IMR-90 (cell line): ENCODE measurements around the gene ZXDC. TPM values are rescaled to one million over a fixed set of nuclear protein-coding genes. Genes with fewer than 3 reads are reported as not detected.

Experiments
- ATAC-seq: fragments of 200-7000 bp; cut with Tn5 transposase; 2 replicates; pipeline ENCODE4 v1.9.1; 2020; ENCODE audit warnings: low read depth, mild to moderate bottlenecking, moderate library complexity
- BruUV-seq: library from RNA; stranded (reverse); fragments of 400-500 nt; replicated peaks from 2 replicates; lab custom pipeline; 2021; lab: Mats Ljungman, UMichigan
- CTCF ChIA-PET: fragments of 300-600 bp; formaldehyde crosslinking; extraction: SDS; loops from one replicate; lab custom pipeline; 2021; ENCODE audit warnings: antibody characterized with exemption; lab: Yijun Ruan, JAX
- POLR2A ChIA-PET: fragments of 300-600 bp; sonication (Branson Sonifier 250); formaldehyde crosslinking; loops from one replicate; lab custom pipeline; 2022; ENCODE audit warnings: antibody characterized with exemption; ENCODE audit not compliant: unreplicated experiment; lab: Charles Lee
- DNase-seq: peaks from one replicate; pipeline ENCODE4 v3.0.0; 2013
- H2AFZ ChIP-seq: replicated peaks from 2 replicates; pipeline ENCODE3; 2013; ENCODE audit warnings: low read length, mild to moderate bottlenecking; ENCODE audit not compliant: poor library complexity
- H2AK5ac ChIP-seq: 2 replicates; pipeline ENCODE4 v1.6.1; 2013; ENCODE audit warnings: low read depth, low read length, inconsistent platforms
- H2AK9ac ChIP-seq: replicated peaks from 2 replicates; pipeline ENCODE3; 2013; ENCODE audit warnings: mild to moderate bottlenecking, low read depth, low read length, moderate library complexity; ENCODE audit not compliant: poor library complexity
- H2BK120ac ChIP-seq: 2 replicates; pipeline ENCODE4 v1.6.1; 2013; ENCODE audit warnings: low read depth, low read length, inconsistent platforms
- H2BK15ac ChIP-seq: 3 replicates; pipeline ENCODE4 v1.6.1; 2013; ENCODE audit warnings: low read depth, low read length, inconsistent platforms
- H2BK20ac ChIP-seq: 2 replicates; pipeline ENCODE4 v1.6.1; 2013; ENCODE audit warnings: low read depth, mild to moderate bottlenecking, inconsistent platforms, low read length, moderate library complexity
- H2BK5ac ChIP-seq: 2 replicates; pipeline ENCODE4 v1.6.1; 2013; ENCODE audit warnings: mild to moderate bottlenecking, low read depth, low read length, inconsistent platforms; ENCODE audit not compliant: poor library complexity, severe bottlenecking
- H3K14ac ChIP-seq: replicated peaks from 2 replicates; pipeline ENCODE4 v1.6.1; 2013; ENCODE audit warnings: low read depth, low read length, inconsistent platforms
- H3K18ac ChIP-seq: 2 replicates; pipeline ENCODE4 v1.6.1; 2013; ENCODE audit warnings: low read depth, low read length, control low read depth
- H3K23ac ChIP-seq: 2 replicates; pipeline ENCODE4 v1.6.1; 2013; ENCODE audit warnings: low read depth, low read length, inconsistent platforms
- H3K27ac ChIP-seq: 2 replicates; pipeline ENCODE4 v1.5.1; 2013; ENCODE audit warnings: mild to moderate bottlenecking, control low read depth, low read length; ENCODE audit not compliant: insufficient read depth
- H3K27me3 ChIP-seq: 2 replicates; pipeline ENCODE4 v1.6.1; 2013; ENCODE audit warnings: low read length; ENCODE audit not compliant: control insufficient read depth, insufficient read depth
- H3K36me3 ChIP-seq: 2 replicates; pipeline ENCODE4 v1.6.1; 2013; ENCODE audit warnings: low read length, mixed read lengths; ENCODE audit not compliant: control insufficient read depth, insufficient read depth
- H3K4ac ChIP-seq: 2 replicates; pipeline ENCODE4 v1.6.1; 2013; ENCODE audit warnings: low read depth, low read length, inconsistent platforms
- H3K4me1 ChIP-seq: 2 replicates; pipeline ENCODE4 v1.6.1; 2013; ENCODE audit warnings: low read length, mixed read lengths; ENCODE audit not compliant: control insufficient read depth, insufficient read depth
- H3K4me2 ChIP-seq: 2 replicates; pipeline ENCODE4 v1.6.1; 2013; ENCODE audit warnings: low read depth, mild to moderate bottlenecking, control low read depth, low read length, moderate library complexity
- H3K4me3 ChIP-seq: 2 replicates; pipeline ENCODE4 v1.5.1; 2013; ENCODE audit warnings: low read depth, mild to moderate bottlenecking, control low read depth, low read length, moderate library complexity; ENCODE audit not compliant: insufficient read depth
- H3K56ac ChIP-seq: 2 replicates; pipeline ENCODE4 v1.6.1; 2013; ENCODE audit warnings: low read length, inconsistent platforms; ENCODE audit not compliant: insufficient read depth; ENCODE audit errors: extremely low read depth
- H3K79me1 ChIP-seq, 2 experiments: 2 replicates each; pipeline ENCODE4 v1.6.1; 2013; ENCODE audit warnings: low read length in 2 of 2, inconsistent platforms in 1 of 2, low read depth in 1 of 2
- H3K9ac ChIP-seq: 2 replicates; pipeline ENCODE4 v1.6.1; 2013; ENCODE audit warnings: low read depth, low read length, control low read depth
- H3K9me1 ChIP-seq: 2 replicates; pipeline ENCODE4 v1.6.1; 2013; ENCODE audit warnings: low read length, inconsistent platforms; ENCODE audit not compliant: insufficient read depth
- H3K9me3 ChIP-seq: 2 replicates; pipeline ENCODE4 v1.6.1; 2013; ENCODE audit warnings: low read length; ENCODE audit not compliant: control insufficient read depth, insufficient read depth
- H4K20me1 ChIP-seq: 2 replicates; pipeline ENCODE4 v1.6.1; 2013; ENCODE audit warnings: low read length, inconsistent platforms; ENCODE audit not compliant: insufficient read depth
- H4K5ac ChIP-seq: 2 replicates; pipeline ENCODE4 v1.6.1; 2013; ENCODE audit warnings: mild to moderate bottlenecking, low read depth, low read length, control low read depth
- H4K8ac ChIP-seq, 2 experiments: 2 replicates each; pipeline ENCODE4 v1.6.1; 2013; ENCODE audit warnings: low read depth in 2 of 2, low read length in 2 of 2, control low read depth in 1 of 2, inconsistent platforms in 1 of 2
- H4K91ac ChIP-seq: 2 replicates; pipeline ENCODE4 v1.6.1; 2013; ENCODE audit warnings: low read depth, low read length, inconsistent platforms; ENCODE audit not compliant: insufficient read depth
- MAFK ChIP-seq: IDR thresholded peaks from 2 replicates; pipeline ENCODE4 v1.6.1; 2012; ENCODE audit warnings: low read depth, low read length, improper control_type of control experiment
- WGBS, 2 experiments: methylation state at CpG; one replicate each; pipeline versions ENCODE4 v1.1.5 to v1.1.7; 2013; ENCODE audit warnings: missing lambda C conversion rate in 2 of 2; ENCODE audit not compliant: insufficient read length in 1 of 2; ENCODE audit errors: extremely low coverage in 2 of 2; 5-methylcytosine and 5-hydroxymethylcytosine counted together
- dilution Hi-C: fragments of 300-500 bp; cut with HindIII; formaldehyde crosslinking; loops from one replicate; pipeline ENCODE4 v1.14.3; 2018; ENCODE audit warnings: low sequenced_read_pairs; ENCODE audit not compliant: unreplicated experiment
- in situ Hi-C: fragments of 300-500 bp; cut with MboI; formaldehyde crosslinking; loops from 3 replicates; pipeline ENCODE4 v1.14.3; 2019; ENCODE audit warnings: low sequenced_read_pairs, inconsistent platforms, mixed read lengths
- intact Hi-C: fragments of 100-400 bp; cut with micrococcal nuclease; formaldehyde crosslinking; loops from 2 replicates; pipeline ENCODE4 v1.10.0; 2022
- polyA plus RNA-seq, 3 experiments: library from polyadenylated mRNA; depleted of rRNA; stranded (reverse); fragments of >200 nt; gene quantifications; 2 replicates each; pipeline ENCODE4 v1.2.3, GENCODE V29; 2012; ENCODE audit warnings: low replicate concordance in 1 of 3
- total RNA-seq: library from RNA; depleted of rRNA; stranded (reverse); fragments of >200 nt; gene quantifications from 2 replicates; pipeline ENCODE4 v1.2.3, GENCODE V29; 2012
- TF ChIP-seq, protein P1 (sequence below): conservative IDR thresholded peaks from 2 replicates; pipeline ENCODE4 v1.5.1; 2012; ENCODE audit warnings: mild to moderate bottlenecking, low read depth, low read length, improper control_type of control experiment

ZXDC gene
- total and polyA plus RNA-seq, 2 of the 4 experiments (the other 2 are of a cell fraction): 11.5 to 14.3 TPM

DNA sequence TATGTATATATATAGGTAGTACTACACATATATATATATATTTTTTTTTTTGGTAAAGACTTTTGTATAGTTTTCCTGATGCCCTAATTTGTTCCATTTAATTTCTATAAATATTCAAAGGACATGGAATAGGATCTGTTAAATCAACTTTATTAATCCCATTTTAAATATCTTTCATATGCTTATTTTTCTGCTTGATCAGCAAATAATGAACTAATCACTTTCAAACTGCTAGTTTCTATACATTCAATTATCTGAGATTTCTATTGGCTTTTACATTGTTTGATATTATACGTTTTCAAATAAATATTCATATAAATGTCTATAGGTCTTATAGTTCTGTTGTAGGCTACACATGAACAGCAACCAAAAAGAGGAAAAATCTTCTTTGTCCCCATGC lies 21.7 kb downstream of the ZXDC start:
- no CpG with 5 or more reads among the region's 1 CpG for WGBS, 2 experiments

More for the DNA sequence above, 21.7 kb downstream of the ZXDC start:
- intact Hi-C loops (no loop called here), dilution Hi-C loops (no loop called here), in situ Hi-C loops (no loop called here)
- H3K56ac ChIP-seq: no peak overlapping the region
- peaks cover 14% of the 10 kb centered on the region for H4K20me1 ChIP-seq
- CTCF ChIA-PET: interaction anchor here (1.0 kb wide), 1 partner anchor 17 kb away, joined by 4 read pairs; no protein-coding TSS in a partner anchor
- no peaks in the 10 kb centered on the region for H3K9me3 ChIP-seq
- no peak overlapping the region for H3K4ac ChIP-seq
- BruUV-seq: no TSS peak
- TF ChIP-seq, protein P1, sequence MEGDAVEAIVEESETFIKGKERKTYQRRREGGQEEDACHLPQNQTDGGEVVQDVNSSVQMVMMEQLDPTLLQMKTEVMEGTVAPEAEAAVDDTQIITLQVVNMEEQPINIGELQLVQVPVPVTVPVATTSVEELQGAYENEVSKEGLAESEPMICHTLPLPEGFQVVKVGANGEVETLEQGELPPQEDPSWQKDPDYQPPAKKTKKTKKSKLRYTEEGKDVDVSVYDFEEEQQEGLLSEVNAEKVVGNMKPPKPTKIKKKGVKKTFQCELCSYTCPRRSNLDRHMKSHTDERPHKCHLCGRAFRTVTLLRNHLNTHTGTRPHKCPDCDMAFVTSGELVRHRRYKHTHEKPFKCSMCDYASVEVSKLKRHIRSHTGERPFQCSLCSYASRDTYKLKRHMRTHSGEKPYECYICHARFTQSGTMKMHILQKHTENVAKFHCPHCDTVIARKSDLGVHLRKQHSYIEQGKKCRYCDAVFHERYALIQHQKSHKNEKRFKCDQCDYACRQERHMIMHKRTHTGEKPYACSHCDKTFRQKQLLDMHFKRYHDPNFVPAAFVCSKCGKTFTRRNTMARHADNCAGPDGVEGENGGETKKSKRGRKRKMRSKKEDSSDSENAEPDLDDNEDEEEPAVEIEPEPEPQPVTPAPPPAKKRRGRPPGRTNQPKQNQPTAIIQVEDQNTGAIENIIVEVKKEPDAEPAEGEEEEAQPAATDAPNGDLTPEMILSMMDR: no peak
- peak; percentile 98 for TF ChIP-seq MAFK
- no peak for ATAC-seq
- H4K91ac ChIP-seq: no peak overlapping the region
- no peaks in the 10 kb centered on the region for H3K27me3 ChIP-seq
- H2BK15ac ChIP-seq: no peak overlapping the region
- H3K27ac ChIP-seq: no peak overlapping the region
- no peak overlapping the region for H2BK5ac ChIP-seq
- H3K4me3 ChIP-seq: no peak overlapping the region
- no peak overlapping the region for H2BK20ac ChIP-seq
- POLR2A ChIA-PET: no interaction called here
- H3K23ac ChIP-seq: no peak overlapping the region
- peaks cover 28% of the 10 kb centered on the region for H3K36me3 ChIP-seq
- no peak overlapping the region for H4K8ac ChIP-seq
- H4K5ac ChIP-seq: no peak overlapping the region
- no peak overlapping the region for H3K9ac ChIP-seq
- H3K79me1 ChIP-seq: peaks cover 7 to 23% of the 10 kb centered on the region in 2 experiments
- H2AFZ ChIP-seq: no peak overlapping the region
- H2AK5ac ChIP-seq: no peak overlapping the region
- H3K14ac ChIP-seq: no peak overlapping the region
- H3K4me1 ChIP-seq: no peaks in the 10 kb centered on the region
- no peak overlapping the region for H3K18ac ChIP-seq
- no peak overlapping the region for H2AK9ac ChIP-seq
- no peak overlapping the region for H2BK120ac ChIP-seq
- peaks cover 3% of the 10 kb centered on the region; the same call in 1 of the 2 replicates for H3K9me1 ChIP-seq
- DNase-seq: no peak
- no peak overlapping the region for H3K4me2 ChIP-seq
